Measurements from ENCODE around the gene LRP11.
"Not testable (repeated sequence)": the region's sequence is repeated elsewhere in the genome, so short reads cannot be mapped to it uniquely, and the experiment has no call there.

Gene LRP11, protein sequence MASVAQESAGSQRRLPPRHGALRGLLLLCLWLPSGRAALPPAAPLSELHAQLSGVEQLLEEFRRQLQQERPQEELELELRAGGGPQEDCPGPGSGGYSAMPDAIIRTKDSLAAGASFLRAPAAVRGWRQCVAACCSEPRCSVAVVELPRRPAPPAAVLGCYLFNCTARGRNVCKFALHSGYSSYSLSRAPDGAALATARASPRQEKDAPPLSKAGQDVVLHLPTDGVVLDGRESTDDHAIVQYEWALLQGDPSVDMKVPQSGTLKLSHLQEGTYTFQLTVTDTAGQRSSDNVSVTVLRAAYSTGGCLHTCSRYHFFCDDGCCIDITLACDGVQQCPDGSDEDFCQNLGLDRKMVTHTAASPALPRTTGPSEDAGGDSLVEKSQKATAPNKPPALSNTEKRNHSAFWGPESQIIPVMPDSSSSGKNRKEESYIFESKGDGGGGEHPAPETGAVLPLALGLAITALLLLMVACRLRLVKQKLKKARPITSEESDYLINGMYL

DNA sequence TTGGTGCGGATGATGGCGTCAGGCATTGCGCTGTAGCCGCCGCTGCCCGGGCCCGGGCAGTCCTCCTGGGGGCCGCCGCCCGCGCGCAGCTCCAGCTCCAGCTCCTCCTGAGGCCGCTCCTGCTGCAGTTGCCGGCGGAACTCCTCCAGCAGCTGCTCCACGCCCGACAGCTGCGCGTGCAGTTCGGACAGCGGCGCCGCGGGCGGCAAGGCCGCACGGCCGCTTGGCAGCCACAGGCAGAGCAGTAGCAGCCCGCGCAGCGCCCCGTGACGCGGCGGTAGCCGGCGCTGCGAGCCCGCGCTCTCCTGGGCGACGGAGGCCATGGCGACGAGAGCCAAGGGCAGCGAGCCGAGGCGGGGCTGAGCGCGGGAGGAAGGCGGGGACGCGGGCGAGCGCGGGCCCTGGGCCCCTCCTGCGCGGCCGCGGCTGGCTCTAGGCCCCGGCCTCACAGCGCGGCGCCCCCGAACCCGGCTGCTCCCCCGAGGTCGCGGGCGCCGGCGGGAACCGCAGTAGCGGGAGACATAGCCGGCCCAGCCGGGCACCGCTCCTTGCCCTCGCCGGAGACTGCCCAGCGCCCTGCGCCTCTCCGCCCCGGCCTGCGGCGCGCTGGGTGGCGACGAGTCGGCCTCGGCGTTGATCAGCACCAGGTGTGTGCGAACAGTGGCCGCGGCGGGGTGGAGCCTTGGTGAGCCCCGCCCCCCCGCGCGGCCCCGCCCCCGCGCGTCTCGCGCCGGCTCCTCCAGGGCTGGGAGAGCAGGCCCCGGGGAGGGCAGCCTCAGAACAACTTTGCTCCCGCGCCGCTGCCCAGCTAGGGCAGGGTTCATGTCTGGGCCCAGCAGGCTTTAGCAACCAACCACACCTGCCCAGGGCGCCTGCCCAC is at the start of gene LRP11:
LRP11 (minus strand) TSS at position 662 of the 880 bp plus-strand sequence; CDS start at position 323, 339 bp downstream.
- DNase-seq = peak; percentile 73

DNA sequence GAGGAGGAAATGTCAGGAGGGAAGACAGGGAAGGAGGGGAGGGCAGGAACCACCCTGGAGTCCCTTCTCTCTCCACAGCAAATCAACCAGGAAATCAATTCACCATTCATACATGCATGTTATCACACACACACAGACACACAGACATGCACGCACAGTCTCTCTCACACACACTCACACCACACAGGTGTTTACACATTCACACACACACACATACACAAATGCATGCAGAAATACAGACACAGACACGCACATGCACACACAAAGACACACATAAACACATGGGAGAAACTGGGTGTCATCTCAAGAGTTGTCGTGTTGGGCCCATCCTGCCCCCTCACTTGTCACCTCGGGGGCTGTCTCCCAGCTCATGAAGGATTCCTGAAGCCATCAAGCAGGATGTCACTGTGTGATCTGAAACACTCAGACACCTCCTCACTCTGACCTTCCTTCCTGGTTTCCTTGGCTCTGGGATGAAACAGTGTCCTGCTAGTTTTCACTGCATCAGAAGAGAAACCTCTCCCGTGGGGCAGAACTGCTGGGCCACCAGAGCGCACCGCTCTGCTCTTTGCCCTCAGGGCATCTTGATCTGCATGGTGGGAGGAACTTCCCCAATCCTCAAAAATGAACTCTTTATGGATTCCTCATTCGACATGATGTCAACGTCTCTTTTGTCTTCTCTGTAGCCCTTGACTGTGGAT is 49.5 kb upstream of the LRP11 start:
- DNase-seq = no peak

DNA sequence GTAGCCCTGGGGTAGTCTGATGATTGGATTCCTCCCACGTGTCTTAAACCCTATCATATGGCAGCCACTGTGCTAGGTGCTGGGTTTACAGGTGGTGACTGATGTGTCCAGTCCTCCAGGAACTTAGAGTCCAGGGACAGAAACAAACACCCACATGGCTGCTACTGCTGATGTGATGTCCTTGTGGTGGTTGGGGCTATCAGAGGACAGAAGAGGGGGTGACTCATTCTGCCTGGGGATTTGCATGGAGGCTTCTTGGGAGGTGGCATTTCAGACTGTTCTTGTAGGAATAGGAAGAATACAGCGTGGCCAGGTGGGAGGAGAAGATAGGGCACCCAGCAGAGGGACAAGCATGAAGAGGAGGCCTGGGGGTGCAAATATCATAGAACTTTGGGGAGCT is 48.9 kb upstream of the LRP11 start:
- no peak for DNase-seq

DNA sequence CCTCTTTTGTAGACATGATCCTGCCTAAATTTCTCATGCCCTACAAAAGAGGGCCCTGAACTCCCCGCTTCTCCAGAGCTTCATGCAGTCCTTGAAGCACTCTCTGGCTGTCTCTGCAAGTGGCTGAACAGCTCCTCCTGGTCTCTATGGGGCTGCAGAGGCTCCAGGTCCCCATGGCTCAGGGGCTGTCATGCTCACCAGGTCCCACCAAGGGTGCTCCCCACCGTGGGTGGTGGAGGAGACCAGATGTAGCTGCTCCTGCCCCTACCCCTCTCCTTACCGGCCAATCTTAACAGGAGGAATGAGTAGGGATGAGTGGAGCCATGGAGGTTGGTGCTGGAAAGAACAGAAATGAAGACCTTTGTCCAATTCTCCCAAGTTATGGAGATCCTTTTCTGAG is 48.5 kb upstream of the LRP11 start:
- DNase-seq = not testable (repeated sequence)

DNA sequence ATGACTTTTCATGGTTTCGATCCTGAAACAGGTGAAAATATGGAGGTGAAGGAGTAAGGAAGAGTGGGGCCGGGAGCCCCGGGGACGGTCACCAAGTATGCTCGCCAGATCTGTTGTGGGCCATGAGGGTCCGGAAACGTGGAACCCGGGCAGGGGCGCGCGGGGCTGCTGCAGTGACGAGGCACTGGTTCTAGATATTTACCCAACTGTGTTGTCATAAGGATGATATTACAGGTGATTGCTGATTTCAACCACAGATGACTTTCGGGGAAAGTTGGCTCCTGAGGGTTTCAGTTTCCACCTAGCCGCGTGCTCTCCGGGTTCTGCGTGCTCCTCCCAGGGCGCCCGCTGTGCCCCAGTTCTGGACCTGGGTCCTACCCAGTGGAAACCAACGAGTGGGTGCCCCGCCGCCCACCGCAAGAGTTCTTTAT is 46.6 kb upstream of the LRP11 start:
- no peak for DNase-seq

DNA sequence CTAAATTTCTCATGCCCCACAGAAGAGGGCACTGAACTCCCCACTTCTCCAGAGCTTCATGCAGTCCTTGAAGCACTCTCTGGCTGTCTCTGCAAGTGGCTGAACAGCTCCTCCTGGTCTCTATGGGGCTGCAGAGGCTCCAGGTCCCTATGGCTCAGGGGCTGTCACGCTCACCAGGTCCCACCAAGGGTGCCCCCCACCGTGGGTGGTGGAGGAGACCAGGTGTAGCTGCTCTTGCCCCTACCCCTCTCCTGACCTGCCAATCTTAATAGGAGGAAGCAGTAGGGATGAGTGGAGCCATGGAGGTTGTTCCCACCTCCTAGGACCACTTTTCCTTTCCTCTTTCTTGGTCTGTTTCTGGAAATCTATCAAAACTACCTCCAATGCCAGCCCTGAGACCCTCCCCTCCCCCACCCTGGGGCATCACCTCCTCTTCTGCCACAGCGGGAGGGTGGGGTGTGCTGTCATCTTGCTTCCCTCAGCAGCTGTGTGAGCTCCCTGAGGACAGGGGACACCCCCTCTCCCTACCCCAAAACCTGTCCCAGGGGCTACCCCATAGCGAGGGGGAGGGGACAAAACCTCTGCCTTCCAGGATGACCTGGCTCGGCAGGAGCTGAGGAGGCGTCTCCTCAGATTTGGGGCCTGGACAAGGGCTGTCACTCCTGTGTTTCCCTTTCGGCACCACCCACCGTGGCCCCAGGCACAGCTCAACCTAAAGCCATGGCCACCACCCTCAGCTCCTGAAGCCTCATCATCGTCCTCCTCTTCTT is 45.7 kb upstream of the LRP11 start:
- no peak for DNase-seq

DNA sequence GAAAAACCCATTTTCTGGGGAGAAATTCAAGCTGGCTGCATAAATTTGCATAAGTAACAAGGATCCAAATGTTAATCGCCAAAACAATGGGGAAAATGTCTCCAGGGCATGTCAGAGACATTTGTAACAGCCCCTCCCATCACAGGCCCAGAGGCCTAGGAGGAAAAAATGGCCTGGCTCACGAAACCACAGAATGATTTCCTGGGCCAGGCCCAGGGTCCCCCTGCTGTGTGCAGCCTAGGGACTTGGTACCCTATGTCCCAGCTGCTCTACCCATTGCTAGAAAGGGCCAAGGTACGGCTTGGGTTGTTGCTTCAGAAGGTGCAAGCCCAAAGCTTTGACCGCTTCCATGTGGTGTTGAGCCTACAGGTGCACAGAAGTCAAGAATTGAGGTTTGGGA is 44.3 kb upstream of the LRP11 start:
- DNase-seq = not testable (repeated sequence)

DNA sequence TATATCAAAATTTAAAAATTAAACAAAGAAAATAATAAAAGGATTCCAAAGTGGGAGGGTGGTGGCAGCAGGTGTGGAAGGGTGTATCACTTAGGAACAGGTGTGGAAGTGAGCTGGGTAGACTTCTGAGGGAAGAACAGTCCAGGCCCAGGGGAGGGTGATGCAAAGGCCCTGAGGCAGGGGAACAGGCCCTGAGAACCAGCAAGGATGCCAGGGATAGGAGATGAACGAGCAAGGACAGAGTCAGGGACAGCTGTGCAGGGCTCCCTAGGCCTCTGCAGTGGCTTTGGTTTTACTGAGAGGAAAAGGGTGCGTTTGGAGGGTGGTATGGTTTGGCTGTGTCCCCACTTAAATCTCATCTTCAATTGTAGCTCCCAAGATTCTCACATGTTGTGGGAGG is 43.2 kb upstream of the LRP11 start:
- no peak for DNase-seq

DNA sequence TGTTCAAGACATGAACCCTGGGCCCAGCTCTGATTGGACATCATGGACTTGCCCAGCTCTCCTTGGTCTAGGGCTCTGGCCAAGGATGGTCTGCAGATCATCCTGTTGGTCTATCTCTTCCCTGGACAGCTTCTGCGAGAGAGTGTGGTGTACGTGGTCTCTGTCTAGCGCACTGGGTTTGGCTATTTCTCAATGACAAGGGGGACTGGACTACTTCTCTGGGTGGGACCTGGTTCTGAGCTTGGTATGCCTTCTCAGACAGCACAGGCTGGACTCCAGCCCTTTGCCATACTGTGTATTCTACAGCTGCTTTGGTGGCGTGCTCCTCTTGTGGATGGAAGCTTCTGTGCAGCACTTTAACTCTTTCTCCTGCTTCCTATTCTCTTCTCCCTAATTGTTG is 42.2 kb upstream of the LRP11 start:
- no peak for DNase-seq

DNA sequence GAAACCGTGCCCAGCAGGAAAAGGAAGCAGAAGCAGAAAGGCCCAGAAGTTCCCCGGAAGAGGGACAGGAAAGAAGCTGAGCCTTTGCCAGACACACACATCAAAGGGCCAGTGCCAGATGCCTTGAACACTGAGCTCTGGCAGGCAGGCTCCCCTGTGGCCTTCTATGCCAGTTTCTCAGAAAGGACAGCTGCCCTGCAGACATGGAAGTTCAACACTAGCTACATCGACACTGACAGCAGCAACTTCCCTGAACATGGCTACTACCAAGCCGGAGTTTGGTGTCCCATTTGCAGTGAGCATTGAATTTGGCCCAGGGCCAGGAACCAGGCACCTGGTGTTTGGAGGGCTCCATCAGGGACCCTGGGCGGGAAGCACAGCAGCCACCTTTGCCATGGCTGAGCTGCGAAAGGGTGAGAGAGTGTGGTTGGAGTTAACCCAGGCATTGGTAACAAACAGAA is 41.8 kb upstream of the LRP11 start:
- no peak for DNase-seq

DNA sequence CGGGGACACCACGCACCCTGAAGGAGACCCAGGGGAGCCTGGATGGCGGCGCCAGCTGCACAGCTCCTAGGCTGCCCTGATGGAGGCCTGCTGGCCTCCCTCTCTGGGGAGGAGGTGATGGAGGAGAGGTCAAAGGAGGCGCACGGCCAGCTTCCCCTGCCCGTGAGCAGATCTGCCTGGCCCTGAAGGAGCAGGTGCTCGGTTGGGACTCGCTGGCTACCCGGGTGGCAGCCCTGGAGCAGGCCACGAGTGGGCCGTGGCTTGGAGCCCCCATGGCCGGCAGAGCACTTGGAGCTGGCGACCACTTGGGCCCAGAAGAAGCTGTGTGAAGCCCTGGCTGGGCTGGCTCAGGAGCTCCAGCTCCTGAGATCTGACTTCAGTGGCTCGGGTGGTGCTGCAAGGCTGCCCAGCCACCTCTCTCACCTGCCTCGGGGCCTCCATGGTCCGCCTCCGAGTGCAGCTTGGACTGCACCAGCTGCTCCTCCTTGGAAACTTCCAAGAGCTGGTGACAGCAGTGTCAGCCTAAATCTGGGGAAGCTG is 41.3 kb upstream of the LRP11 start:
- DNase-seq = no peak

DNA sequence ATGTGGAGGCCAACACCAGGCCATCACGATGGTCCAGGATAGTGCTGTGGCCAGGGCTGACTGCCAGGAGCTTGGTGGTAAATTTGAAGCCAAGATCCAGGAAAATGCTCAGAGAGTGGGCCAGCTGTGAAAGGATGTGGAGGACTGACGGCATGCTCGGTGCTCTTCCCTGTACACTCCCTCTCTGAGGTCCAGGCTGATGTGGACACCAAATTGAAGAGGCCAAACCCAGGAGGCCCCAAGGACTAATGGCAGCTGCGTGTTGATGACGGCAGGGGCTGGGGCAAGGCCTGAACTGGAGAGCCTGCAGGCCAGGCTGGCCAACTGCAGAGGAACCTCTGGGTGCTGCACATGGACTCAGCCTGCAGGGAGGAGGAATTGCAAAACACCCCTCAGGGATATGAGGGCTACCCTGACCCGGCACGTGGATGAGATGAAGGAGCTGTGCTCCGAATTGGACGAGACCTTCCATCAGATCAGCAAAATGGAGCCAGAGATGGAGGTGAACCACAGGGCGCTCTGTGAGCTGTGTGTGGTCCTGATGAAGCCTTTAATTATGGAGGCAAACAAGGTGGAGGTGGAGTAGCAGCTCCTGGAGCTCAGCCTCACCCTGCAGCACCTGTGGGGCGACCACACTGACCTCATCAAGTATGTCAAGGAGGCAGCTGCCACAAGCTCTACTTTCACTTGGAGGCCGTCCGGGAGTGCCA is 40.7 kb upstream of the LRP11 start:
- no peak for DNase-seq

DNA sequence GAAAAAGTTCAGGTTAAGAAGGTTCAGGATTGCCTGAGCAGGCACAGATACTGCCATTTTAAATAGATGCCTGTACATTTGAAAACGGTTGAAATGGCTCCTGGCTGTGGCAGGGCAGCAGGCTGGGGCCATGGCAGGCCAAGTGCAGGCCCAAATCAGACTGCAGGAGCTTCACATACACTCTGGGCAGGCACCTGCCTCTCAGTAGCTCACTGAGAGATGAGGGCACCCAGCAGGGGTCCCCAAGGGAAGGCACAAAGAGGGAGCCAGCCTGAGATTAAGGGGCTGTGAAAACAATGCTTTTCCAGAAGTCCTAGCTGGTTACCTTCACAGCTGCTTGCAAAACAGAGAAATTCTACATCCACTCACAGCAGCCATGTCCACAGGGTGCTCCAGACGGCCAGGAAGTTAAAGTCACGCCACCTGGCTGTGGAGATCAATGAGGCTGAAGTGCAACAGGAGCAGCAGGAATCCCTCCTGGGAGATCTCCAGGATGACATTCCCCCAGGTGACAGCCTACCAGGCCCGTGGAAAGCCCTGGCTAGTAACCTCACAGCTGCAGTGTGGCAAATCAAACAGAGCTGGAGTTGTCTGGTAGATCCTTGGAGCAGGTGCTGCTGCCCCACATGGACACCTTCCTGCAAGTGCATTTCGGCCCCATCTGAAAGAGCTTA is 39.9 kb upstream of the LRP11 start:
- peak; percentile 13 for DNase-seq

DNA sequence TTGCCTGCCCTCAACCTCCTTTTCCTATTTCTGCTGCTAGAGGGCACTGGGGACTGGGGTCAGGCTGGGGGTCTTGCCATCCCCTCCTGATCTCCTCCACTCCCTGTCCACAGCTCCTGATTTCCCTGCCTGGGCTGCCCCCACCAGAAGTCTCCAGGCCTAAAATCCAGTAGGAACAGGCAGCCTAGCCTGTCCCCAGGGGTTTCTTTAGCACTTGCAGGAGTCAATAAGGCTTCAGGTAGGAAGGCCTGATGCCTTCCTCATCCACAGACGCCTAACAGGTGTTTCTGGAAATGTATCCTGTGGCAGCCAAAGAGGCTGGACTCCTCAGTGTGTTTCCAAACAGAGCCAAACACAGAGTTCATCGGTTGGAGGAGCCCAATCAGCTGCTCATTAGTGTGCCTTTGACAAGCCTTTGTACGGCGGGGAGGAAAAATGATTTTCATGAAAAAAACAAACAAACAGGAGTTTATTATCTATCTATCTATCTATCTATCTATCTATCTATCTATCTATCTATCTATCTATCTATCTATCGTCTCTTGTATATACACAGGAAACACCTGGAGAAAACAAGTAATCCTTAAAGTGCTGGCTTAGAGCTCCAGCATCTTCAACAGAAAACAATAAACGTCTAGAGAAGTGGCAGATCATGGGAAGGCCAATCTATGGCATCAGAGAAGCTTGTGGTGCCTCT is 37.4 kb upstream of the LRP11 start:
- DNase-seq = no peak

DNA sequence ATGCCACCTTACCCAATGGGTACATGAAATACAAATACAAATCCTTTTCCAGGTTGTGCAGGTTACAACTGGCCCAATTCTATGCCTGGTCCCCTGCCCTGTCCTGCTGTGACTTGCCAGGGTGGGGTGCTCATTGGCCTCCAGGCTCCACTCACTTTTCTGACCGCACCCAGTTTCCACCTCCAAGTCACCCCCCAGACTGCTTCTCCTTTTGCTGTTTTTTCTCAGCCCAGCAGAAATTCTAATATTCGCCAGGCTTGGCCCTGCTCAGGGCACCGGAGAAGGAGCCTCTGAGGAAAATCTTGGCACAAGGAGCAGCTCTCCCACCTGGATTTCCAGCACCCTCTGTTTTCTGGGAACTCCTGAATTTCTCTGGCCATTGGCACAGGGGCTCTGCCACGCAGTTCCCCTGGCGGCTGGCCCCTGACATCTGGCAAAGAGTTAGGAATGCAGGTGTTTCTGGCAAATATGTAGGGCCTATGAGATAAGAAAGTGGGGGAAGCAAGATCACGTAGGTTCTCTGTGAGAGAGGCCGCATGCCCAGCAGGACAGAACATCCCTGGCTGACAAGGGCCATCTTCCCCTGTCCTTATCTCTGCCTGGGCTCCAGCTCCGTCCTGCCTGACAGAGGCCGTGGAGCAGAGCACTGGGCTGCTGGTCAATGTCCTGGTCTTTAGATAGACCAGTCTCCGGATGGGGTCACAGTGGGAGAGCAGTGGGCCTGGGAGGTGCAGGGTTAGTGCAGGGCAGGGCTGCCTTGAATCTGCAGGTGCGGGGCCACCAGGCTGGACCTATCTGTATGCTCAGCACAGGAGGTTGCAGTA is 36.7 kb upstream of the LRP11 start:
- DNase-seq = no peak

DNA sequence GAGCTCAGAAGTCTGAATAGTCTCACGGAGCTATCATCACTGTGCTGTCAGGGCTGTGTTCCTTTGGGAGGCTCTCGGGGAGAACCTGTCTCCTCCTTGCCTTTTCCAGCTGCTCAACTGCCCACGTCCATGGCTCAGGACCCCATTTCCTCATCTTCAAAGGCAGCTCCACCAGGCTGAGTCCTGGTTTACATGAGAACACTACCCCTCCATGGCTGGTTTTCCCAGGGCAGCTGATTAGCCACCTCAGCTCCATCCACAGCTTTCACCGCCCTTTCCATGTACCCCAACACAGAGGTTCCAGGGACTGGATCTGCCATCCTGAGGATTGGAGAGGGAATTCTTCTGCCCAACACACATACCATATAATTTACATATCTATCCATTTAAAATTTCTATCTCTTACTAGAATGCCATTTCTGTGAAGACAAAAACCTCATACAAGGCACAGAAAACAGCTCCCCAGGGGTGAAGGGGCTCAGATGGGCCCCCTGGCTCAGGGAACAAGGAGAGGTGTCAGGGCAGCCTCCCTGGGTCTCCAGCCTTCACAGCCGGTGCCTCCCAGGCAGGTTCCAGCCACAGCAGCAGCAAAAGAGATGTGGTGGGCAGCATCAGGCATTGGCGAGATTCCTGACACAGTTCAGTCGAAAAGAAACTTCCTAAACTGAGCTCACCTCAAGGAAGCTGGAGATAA is 35.9 kb upstream of the LRP11 start:
- DNase-seq = no peak

DNA sequence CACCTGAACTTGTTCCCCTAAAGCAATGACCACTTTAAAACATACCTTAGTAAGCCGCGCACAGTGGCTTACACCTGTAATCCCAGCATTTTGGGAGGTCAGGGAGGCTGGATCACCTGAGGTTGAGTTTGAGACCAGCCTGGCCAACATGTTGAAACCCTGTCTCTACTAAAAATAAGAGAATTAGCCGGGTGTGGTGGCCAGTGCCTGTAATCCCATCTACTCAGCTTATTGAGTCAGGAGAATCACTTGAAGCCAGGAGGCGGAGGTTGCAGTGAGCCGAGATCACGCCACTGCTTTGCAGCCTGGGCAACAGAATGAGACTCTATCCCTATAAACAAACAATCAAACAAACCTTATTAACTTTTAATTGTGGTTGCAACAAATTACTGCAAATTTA is 35.3 kb upstream of the LRP11 start:
- DNase-seq = no peak

DNA sequence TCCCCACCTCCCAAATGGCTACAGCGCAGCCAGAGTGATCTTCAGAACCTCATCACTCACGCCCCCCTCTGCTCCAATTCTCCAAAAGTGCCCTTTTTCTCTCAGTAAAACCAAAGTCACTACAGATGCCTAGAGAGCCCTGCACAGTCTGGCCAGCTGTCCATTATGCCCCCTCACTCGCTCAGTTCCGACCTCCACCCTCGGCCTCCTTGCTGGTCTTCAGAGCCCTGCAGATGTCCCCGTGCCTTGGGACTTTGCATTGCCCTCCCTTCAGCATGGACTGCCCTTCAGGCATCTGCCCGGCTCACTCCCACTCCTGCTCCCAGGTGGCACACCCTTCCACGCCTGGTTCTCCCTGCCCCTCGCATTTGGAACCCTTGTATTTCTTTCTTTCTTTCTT is 34.8 kb upstream of the LRP11 start:
- no peak for DNase-seq
